Right ventricle myocardium superior (tissue), 1 donor: ENCODE measurements around the gene UBE3C. TPM values are rescaled to one million over a fixed set of nuclear protein-coding genes. Genes with fewer than 3 reads are reported as not detected.

ENCODE experiments used
- ATAC-seq: fragments of 200-7000 bp; cut with Tn5 transposase; one replicate; pipeline ENCODE4 v1.9.1; 2020; ENCODE audit warnings: mild to moderate bottlenecking; ENCODE audit not compliant: poor library complexity
- DNase-seq: peaks from one replicate; pipeline ENCODE4 v3.0.0-alpha.2; 2020
- intact Hi-C: fragments of 100-400 bp; cut with DNase I; formaldehyde crosslinking; loops from one replicate; pipeline ENCODE4 v1.11.2; 2022
- total RNA-seq: library from RNA; stranded (reverse); fragmentation: NEBNext Ultra II Directional; extraction: Animal tissue kit (Norgen Biotek cat#: 25700); gene quantifications from one replicate; pipeline ENCODE4 v1.2.1, GENCODE V29; 2021
- donor health status: DM: no; HTN: yes; CAD: no; lungs with severe emphysema.

Gene UBE3C
- total RNA-seq, 1 donor from 2014 or later, result 48.7 TPM

- intact Hi-C loops, result no loop called here
- ATAC-seq (no peak), DNase-seq (no peak)
These were observed 158.5 kb downstream of the UBE3C start for GRCh38 chr7:157297185-157297584.

- DNase-seq (no peak), ATAC-seq (no peak)
- intact Hi-C loops, result no loop called here
These were observed 160.5 kb downstream of the UBE3C start for GRCh38 chr7:157299317-157299612.

- ATAC-seq (peak; percentile 31), DNase-seq (no peak)
- intact Hi-C loops, result no loop called here
These were observed 161.1 kb downstream of the UBE3C start for GRCh38 chr7:157299613-157300368.

DNA sequence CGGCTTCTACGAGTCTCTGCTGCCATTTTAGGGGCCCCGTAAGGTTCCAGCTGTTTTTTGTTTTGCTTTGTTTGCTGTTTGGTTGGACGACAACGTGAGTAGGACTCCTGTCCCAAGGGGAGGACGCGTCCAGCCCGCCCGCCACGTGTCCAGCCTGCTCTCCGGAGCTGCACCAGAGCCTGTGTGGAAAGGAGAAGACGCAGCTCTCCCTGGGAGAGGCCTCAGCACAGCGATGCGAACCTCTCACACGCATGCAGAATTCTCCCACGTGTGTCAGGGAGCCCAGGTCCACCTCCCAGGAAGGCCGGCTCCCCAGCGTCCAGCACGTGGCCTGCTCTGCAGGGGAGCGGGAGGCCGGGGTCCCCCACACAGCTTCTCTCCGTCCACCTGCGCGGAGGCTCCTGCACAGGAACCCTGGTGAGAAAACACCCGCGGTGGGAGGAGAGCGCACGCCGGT, 161.7 kb downstream of the UBE3C start:
- DNase-seq (no peak), ATAC-seq (no peak)
- intact Hi-C loops, result no loop called here

DNA sequence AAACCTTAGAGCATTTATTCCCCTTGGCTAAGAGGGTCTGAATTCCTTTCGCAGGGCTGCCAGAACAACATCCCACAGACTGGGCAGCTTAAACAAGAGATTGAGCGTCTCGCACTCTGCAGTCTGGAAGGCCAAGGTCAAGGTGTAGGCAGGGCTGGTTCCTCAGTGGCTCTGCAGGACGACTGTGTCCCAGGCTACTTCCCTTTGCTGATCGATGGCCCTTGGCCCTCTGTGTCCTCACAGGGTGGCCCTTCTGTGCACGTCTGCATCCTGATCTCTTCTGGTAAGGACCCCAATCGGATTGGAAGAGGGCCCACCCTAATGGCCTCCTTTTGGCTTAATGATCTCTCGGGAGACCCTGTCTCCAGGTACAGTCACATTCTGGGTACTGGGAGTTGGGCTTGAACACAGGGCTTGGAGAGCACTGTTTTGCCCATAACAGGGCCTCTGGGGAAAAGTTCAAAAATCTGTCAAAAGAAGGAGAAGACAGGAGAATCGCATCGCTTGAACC, 162.9 kb downstream of the UBE3C start:
- no peak for ATAC-seq
- intact Hi-C loops, result no loop called here
- no peak for DNase-seq

DNA sequence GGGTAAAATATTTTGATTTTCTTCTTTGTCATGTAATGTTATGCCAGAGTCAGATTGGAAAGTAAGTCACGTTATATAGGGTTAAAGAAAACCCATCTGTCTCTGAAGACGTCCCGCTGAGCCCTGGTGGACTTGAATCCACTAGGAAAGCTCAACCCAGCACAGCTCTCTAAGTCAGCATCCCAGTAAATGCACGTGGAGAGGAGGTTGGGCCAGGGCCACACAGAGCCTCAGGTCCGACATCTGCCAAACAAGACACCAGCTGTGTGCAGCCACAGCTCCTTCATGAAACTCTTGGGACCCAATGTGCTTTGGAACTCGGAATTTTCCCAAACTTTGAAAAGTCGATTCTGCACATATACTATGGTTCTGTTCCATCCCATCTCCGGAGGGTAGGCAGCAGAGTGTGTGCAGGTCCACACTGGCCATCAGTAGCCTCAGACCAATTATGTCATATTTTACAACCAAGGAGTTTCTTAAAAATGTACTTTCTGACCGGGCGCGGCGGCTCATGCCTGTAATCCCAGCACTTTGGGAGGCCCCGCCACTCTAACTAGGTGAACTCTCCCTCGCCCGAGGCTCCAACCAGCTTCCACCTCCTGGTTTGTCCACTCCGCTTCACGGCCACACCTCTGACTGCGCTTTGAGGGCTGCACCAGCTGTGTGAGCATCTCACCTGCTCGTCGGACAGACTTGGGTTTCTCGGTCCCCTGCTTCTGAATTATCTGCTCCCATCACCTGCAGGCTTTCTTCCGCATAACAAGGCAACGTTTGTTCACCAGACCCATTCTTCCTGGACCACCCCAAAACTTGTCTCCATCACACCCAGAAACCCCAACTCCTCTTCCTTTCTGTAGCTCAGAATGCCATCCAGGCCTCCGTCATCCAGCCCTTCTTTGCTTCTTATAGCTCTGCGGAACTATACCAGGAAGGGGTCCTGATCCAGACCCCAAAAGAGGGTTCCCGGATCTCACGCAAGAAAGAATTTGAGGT, 168.4 kb downstream of the UBE3C start:
- intact Hi-C loops, result no loop called here
- ATAC-seq (no peak), DNase-seq (no peak)

GRCh38 chr7:157309988-157310668, 171.4 kb downstream of the UBE3C start:
- DNase-seq (no peak), ATAC-seq (no peak)
- intact Hi-C loops, result no loop called here

DNA sequence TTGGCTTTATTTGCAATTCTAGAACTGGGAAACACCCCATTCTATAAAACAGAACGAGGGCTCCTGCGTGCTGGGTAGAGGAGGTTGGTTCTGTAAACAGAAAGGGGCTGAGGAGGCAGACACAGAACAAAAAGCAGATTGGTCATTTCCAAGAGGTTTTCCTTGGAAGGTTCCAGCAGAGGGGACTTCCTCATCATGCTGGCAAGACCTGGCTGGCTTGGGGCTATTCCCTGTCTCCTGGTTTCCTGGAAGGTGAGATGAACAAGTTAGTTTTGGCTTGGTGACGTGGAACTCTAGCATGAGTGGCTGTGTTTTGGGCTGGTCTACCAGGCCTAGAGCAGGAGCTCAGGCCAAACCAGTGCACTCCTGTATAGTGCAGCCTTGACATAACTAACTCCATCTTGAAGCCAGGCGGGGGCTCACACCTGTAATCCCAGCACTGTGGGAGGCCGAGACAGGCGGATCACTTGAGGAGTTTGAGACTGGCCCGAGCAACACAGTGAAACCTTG, 172.0 kb downstream of the UBE3C start:
- DNase-seq (no peak), ATAC-seq (no peak)
- intact Hi-C loops, result no loop called here

GRCh38 chr7:157312941-157313340, 174.2 kb downstream of the UBE3C start:
- intact Hi-C loops, result no loop called here
- DNase-seq, result no peak
- no peak for ATAC-seq

DNA sequence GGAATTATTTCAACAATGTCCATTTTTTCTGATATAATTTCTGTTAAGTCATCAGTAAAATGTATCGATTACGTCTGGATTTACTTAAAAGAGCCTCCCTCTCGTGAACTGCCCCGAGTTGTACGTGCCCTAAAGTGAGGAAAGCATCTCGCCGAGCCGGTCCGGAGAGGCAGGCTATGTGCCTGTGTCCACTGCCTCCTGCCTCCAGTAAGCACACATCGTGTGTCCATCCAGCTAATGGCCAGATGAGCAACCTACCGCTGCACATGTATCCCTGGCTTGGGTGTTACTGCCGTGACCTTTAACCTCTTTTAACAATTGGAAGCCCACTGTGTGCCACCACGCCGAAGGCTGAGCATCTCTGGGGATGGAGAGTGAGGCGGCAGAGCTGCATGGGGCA, 174.9 kb downstream of the UBE3C start:
- intact Hi-C loops, result no loop called here
- DNase-seq (no peak), ATAC-seq (no peak)

- ATAC-seq (peak; percentile 57), DNase-seq (peak; percentile 60)
- intact Hi-C loops, result no loop called here
These were observed 179.4 kb downstream of the UBE3C start for GRCh38 chr7:157318015-157318706.

Other genes with a start within 250 kb of the UBE3C start
- gene LMBR1, start 245.7 kb upstream of the UBE3C start, total RNA-seq, result 30.7 TPM
- 9.7 TPM for gene NOM1, start 189.2 kb upstream of the UBE3C start, total RNA-seq
- not detected for gene MNX1, start 128.3 kb upstream of the UBE3C start, total RNA-seq
- 191 TPM for gene DNAJB6, start 198.1 kb downstream of the UBE3C start, total RNA-seq